ENCODE data around the gene TNFRSF14. TPM values are rescaled to one million over a fixed set of nuclear protein-coding genes. Genes with fewer than 3 reads are reported as not detected.

The TNFRSF14 gene
- total RNA-seq, 1 donor from 2014 or later, result 0.61 TPM

GRCh38 chr1:2523191-2523890 is 32.8 kb upstream of the TNFRSF14 start:
- Mint-ChIP-seq H3K4me3 (peak overlapping the region; percentile 70), H3K9me3 (no peaks in the 10 kb centered on the region), H3K4me1 (peaks cover 30% of the 10 kb centered on the region), H3K27me3 (ENCODE audit: low read depth) (peaks cover 14% of the 10 kb centered on the region), H3K36me3 (ENCODE audit: low read depth) (no peaks in the 10 kb centered on the region), H3K27ac (ENCODE audit: unreplicated experiment) (no peak overlapping the region)
- DNase-seq (ENCODE audit: low read depth, low spot score), result no peak
- no peak for TF ChIP-seq CTCF (conservative IDR thresholded peaks at IDR 0.05)

GRCh38 chr1:2523891-2524609 is 32.1 kb upstream of the TNFRSF14 start:
- Mint-ChIP-seq H3K9me3 (no peaks in the 10 kb centered on the region), H3K4me1 (peaks cover 30% of the 10 kb centered on the region), H3K27ac (ENCODE audit: unreplicated experiment) (peak overlapping the region; percentile 16), H3K4me3 (peak overlapping the region; percentile 98), H3K36me3 (ENCODE audit: low read depth) (no peaks in the 10 kb centered on the region), H3K27me3 (ENCODE audit: low read depth) (peaks cover 21% of the 10 kb centered on the region)
- no peak for DNase-seq (ENCODE audit: low read depth, low spot score)
- no peak for TF ChIP-seq CTCF (conservative IDR thresholded peaks at IDR 0.05)

GRCh38 chr1:2525572-2525919 is 30.6 kb upstream of the TNFRSF14 start:
- no peaks in the 10 kb centered on the region for H3K36me3 Mint-ChIP-seq (ENCODE audit: low read depth)
- H3K4me1 Mint-ChIP-seq, result peaks cover 30% of the 10 kb centered on the region
- DNase-seq (ENCODE audit: low read depth, low spot score), result no peak
- no peak for TF ChIP-seq CTCF (conservative IDR thresholded peaks at IDR 0.05)
- peaks cover 27% of the 10 kb centered on the region for H3K27me3 Mint-ChIP-seq (ENCODE audit: low read depth)
- no peaks in the 10 kb centered on the region for H3K9me3 Mint-ChIP-seq
- no peak overlapping the region for H3K27ac Mint-ChIP-seq (ENCODE audit: unreplicated experiment)
- peak overlapping the region; percentile 98 for H3K4me3 Mint-ChIP-seq

GRCh38 chr1:2525920-2526823 is 30.0 kb upstream of the TNFRSF14 start, which contains the start of gene PANK4:
Gene PANK4, minus strand, starts transcription at chr1:2526596. Its CDS starts 9 bp downstream, at chr1:2526587.
- Mint-ChIP-seq H3K27ac (ENCODE audit: unreplicated experiment) (peak within 1 kb of the TSS; percentile 97), H3K4me1 (peaks cover 30% of the 10 kb centered on the region), H3K4me3 (peak within 1 kb of the TSS; percentile 98), H3K9me3 (no peaks in the 10 kb centered on the region), H3K27me3 (ENCODE audit: low read depth) (peaks cover 33% of the 10 kb centered on the region), H3K36me3 (ENCODE audit: low read depth) (no peaks in the 10 kb centered on the region)
- DNase-seq (ENCODE audit: low read depth, low spot score), result peak; percentile 80
- no peak for TF ChIP-seq CTCF (conservative IDR thresholded peaks at IDR 0.05)

GRCh38 chr1:2526824-2527555 is 29.2 kb upstream of the TNFRSF14 start:
- no peak for TF ChIP-seq CTCF (conservative IDR thresholded peaks at IDR 0.05)
- peak overlapping the region; percentile 98 for H3K4me3 Mint-ChIP-seq
- DNase-seq (ENCODE audit: low read depth, low spot score), result no peak
- H3K9me3 Mint-ChIP-seq, result no peaks in the 10 kb centered on the region
- peaks cover 30% of the 10 kb centered on the region for H3K4me1 Mint-ChIP-seq
- no peak overlapping the region for H3K27ac Mint-ChIP-seq (ENCODE audit: unreplicated experiment)
- H3K36me3 Mint-ChIP-seq (ENCODE audit: low read depth), result no peaks in the 10 kb centered on the region
- H3K27me3 Mint-ChIP-seq (ENCODE audit: low read depth), result peaks cover 41% of the 10 kb centered on the region
